HepG2 (cell line): ENCODE measurements around the gene MBD3L2. TPM values are rescaled to one million over a fixed set of nuclear protein-coding genes. Genes with fewer than 3 reads are reported as not detected.

ENCODE experiments used
- AFF4 ChIP-seq: sonication (generic); formaldehyde crosslinking; IDR thresholded peaks from 2 replicates; pipeline ENCODE4 v1.4.0; 2020; ENCODE audit warnings: missing genetic modification reagents
- CREBL2 ChIP-seq: sonication (generic); formaldehyde crosslinking; IDR thresholded peaks from 2 replicates; pipeline ENCODE4 v1.8.1; 2023; ENCODE audit warnings: missing genetic modification reagents, mild to moderate bottlenecking, borderline replicate concordance
- DMAP1 ChIP-seq: IDR thresholded peaks from 2 replicates; pipeline ENCODE4 v1.6.1; 2016
- GFI1 ChIP-seq: sonication (generic); formaldehyde crosslinking; IDR thresholded peaks from 2 replicates; pipeline ENCODE4 v1.5.0; 2020; ENCODE audit warnings: missing genetic modification reagents, mild to moderate bottlenecking, borderline replicate concordance
- IKZF1 ChIP-seq: fragments of 450-650 bp; IDR thresholded peaks from 2 replicates; pipeline ENCODE4 v1.7.1; 2016
- POGZ ChIP-seq: sonication (generic); formaldehyde crosslinking; IDR thresholded peaks from 2 replicates; pipeline ENCODE4 v1.4.0; 2020; ENCODE audit warnings: mild to moderate bottlenecking, missing genetic modification reagents
- SOX6 ChIP-seq, 2 experiments: fragments of 450-650 bp in 1 of 2; sonication (generic) in 1 of 2; formaldehyde crosslinking in 1 of 2; IDR thresholded peaks; 2 replicates each; pipeline versions ENCODE4 v1.4.0 to v1.6.1; 2017 to 2020; ENCODE audit warnings: antibody characterized with exemption in 1 of 2, mild to moderate bottlenecking in 1 of 2, missing genetic modification reagents in 1 of 2
- SPEN ChIP-seq: sonication (generic); formaldehyde crosslinking; IDR thresholded peaks from 2 replicates; pipeline ENCODE4 v1.5.1; 2020; ENCODE audit warnings: low read depth, mild to moderate bottlenecking, missing genetic modification reagents
- SUZ12 ChIP-seq: fragments of 150-350 bp; IDR thresholded peaks from 2 replicates; pipeline ENCODE4 v1.6.1; 2014; ENCODE audit warnings: low read depth, low read length
- ZBTB33 ChIP-seq: sonication (generic); formaldehyde crosslinking; IDR thresholded peaks from 2 replicates; pipeline ENCODE4 v1.4.0; 2020; ENCODE audit warnings: missing genetic modification reagents
- ZNF12 ChIP-seq: sonication (generic); formaldehyde crosslinking; IDR thresholded peaks from 2 replicates; pipeline ENCODE4 v1.5.0; 2020; ENCODE audit warnings: missing genetic modification reagents
- ZNF766 ChIP-seq: sonication (generic); formaldehyde crosslinking; IDR thresholded peaks from 2 replicates; pipeline ENCODE4 v1.5.0; 2020; ENCODE audit warnings: missing genetic modification reagents, borderline replicate concordance
- ZNF773 ChIP-seq: sonication (generic); formaldehyde crosslinking; IDR thresholded peaks from 2 replicates; pipeline ENCODE4 v1.4.0; 2020; ENCODE audit warnings: missing genetic modification reagents, borderline replicate concordance
- ZSCAN20 ChIP-seq: sonication (generic); formaldehyde crosslinking; IDR thresholded peaks from 2 replicates; pipeline ENCODE4 v1.4.0; 2020; ENCODE audit warnings: missing genetic modification reagents, mild to moderate bottlenecking, borderline replicate concordance
- polyA plus RNA-seq, 8 experiments: library from polyadenylated mRNA; depleted of rRNA in 3 of 8; stranded (reverse) in 7 of 8; unstranded in 1 of 8; fragments of >200 nt; fragmentation: Illumina TruSeq in 4 of 8; extraction: Trizol in 4 of 8; gene quantifications; 2 replicates each; pipeline versions ENCODE4 v1.2.1 to v1.2.3, GENCODE V29; 2011 to 2016; ENCODE audit warnings: low read depth in 4 of 8, missing spikeins in 1 of 8, mixed read lengths in 1 of 8; ENCODE audit not compliant: insufficient read depth in 1 of 8
- total RNA-seq, 5 experiments: library from RNA; depleted of rRNA; stranded (reverse); fragments of >200 nt; fragmentation: Illumina TruSeq; extraction: Trizol; gene quantifications; 2 replicates each; pipeline ENCODE4 v1.2.3, GENCODE V29; 2016; ENCODE audit warnings: low read depth in 1 of 5
- TF ChIP-seq, protein P1 (sequence below): sonication (generic); formaldehyde crosslinking; conservative IDR thresholded peaks from 2 replicates; pipeline ENCODE4 v1.4.0; 2020; ENCODE audit warnings: missing genetic modification reagents
- TF ChIP-seq, protein P2 (sequence below): sonication (generic); formaldehyde crosslinking; IDR thresholded peaks from 2 replicates; pipeline ENCODE4 v1.4.0; 2020; ENCODE audit warnings: missing genetic modification reagents
- TF ChIP-seq, protein P3 (sequence below): IDR thresholded peaks from 2 replicates; pipeline ENCODE4 v1.6.1; 2016

Gene MBD3L2
- total and polyA plus RNA-seq, 2 of the 13 experiments (the other 11 are each of a cell fraction or from before 2014, with no cell fraction given): not detected

DNA sequence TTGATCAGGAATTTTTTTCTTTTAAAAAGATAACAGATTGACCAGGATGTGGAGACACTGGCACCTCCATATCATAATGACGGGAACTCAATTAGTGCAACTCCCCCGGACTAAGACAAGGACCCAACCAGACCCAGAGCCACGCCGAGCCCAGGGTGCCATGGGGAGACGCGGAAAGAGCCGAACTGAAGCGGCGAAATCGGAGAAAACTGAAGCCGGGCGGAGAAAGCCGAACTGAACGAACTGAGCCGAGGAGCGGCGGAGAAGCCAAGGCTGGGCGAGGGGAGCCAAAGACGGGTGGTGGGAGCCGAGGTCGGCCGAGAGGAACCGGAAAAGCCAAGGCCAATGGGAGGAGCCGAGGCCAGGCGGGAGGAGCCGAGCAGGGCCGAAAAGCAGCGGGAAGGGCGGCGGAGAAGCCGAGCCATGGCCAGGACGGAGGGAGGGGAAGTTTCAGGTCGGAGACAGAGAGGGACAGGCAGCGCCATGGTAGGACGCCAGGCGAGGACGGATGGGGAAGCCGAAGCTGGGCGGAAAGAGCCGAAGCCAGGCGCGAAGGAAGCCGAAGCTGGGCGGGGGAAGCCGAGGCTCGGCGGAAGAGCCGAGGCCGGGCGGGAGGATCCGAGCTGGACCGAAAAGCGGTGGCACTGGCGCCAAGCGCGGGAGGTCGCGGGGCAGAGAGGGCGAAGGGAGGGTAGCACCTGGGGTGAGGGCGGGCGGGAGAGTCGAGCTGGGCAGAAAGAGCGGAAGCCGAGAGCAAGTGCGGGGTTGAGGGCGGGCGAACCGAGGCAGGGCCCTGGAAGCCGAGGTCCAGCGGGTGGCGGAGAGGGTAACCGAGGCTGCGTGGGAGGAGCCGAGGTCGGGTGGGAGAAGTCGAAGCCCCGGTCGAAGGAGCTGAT is 49.8 kb downstream of the MBD3L2 start (continued):
- TF ChIP-seq AFF4: no peak
- peak; percentile 73; the same call in 1 of the 2 replicates for TF ChIP-seq SPEN (CRISPR knock-in tag)
- TF ChIP-seq, protein P1, sequence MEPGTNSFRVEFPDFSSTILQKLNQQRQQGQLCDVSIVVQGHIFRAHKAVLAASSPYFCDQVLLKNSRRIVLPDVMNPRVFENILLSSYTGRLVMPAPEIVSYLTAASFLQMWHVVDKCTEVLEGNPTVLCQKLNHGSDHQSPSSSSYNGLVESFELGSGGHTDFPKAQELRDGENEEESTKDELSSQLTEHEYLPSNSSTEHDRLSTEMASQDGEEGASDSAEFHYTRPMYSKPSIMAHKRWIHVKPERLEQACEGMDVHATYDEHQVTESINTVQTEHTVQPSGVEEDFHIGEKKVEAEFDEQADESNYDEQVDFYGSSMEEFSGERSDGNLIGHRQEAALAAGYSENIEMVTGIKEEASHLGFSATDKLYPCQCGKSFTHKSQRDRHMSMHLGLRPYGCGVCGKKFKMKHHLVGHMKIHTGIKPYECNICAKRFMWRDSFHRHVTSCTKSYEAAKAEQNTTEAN (CRISPR knock-in tag): 0 out of 2 replicates have a peak, but pooled peaks have one; percentile 44
- no peak for TF ChIP-seq ZNF773 (CRISPR knock-in tag)
- TF ChIP-seq ZSCAN20 (CRISPR knock-in tag): no peak
- TF ChIP-seq POGZ (CRISPR knock-in tag): peak; percentile 39; the same call in 1 of the 2 replicates
- TF ChIP-seq GFI1 (CRISPR knock-in tag): 0 out of 2 replicates have a peak, but pooled peaks have one; percentile 42
- TF ChIP-seq ZNF12 (CRISPR knock-in tag): no peak
- TF ChIP-seq DMAP1 (CRISPR knock-in tag): peak; percentile 40; the same call in 1 of the 2 replicates
- TF ChIP-seq CREBL2 (CRISPR knock-in tag): no peak
- no peak for TF ChIP-seq SOX6 (IDR thresholded peaks at IDR 0.05)
- peak; percentile 37; the same call in 1 of the 2 replicates for TF ChIP-seq SOX6 (CRISPR knock-in tag; IDR thresholded peaks at IDR 0.05)
- no peak for TF ChIP-seq ZNF766 (CRISPR knock-in tag)
- no peak for TF ChIP-seq SUZ12
- no peak for TF ChIP-seq IKZF1
- no peak for TF ChIP-seq ZBTB33
- TF ChIP-seq, protein P2, sequence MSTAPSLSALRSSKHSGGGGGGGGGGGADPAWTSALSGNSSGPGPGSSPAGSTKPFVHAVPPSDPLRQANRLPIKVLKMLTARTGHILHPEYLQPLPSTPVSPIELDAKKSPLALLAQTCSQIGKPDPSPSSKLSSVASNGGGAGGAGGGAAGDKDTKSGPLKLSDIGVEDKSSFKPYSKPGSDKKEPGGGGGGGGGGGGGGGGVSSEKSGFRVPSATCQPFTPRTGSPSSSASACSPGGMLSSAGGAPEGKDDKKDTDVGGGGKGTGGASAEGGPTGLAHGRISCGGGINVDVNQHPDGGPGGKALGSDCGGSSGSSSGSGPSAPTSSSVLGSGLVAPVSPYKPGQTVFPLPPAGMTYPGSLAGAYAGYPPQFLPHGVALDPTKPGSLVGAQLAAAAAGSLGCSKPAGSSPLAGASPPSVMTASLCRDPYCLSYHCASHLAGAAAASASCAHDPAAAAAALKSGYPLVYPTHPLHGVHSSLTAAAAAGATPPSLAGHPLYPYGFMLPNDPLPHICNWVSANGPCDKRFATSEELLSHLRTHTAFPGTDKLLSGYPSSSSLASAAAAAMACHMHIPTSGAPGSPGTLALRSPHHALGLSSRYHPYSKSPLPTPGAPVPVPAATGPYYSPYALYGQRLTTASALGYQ (CRISPR knock-in tag): no peak
- TF ChIP-seq, protein P3, sequence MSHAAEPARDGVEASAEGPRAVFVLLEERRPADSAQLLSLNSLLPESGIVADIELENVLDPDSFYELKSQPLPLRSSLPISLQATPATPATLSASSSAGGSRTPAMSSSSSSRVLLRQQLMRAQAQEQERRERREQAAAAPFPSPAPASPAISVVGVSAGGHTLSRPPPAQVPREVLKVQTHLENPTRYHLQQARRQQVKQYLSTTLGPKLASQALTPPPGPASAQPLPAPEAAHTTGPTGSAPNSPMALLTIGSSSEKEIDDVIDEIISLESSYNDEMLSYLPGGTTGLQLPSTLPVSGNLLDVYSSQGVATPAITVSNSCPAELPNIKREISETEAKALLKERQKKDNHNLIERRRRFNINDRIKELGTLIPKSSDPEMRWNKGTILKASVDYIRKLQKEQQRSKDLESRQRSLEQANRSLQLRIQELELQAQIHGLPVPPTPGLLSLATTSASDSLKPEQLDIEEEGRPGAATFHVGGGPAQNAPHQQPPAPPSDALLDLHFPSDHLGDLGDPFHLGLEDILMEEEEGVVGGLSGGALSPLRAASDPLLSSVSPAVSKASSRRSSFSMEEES (CRISPR knock-in tag): no peak; the same call in 1 of the 2 replicates
